NCI-H146 treated with DMSO at 0.1 percent for 48 hours (cell line): ENCODE data around the gene NAALAD2.
A peak's percentile ranks its signal among the peaks of the same experiment; 100 is the strongest.
"Not testable (repeated sequence)": the region's sequence is repeated elsewhere in the genome, so short reads cannot be mapped to it uniquely, and the experiment has no call there.

Experiments used
- DNase-seq: peaks from one replicate; lab custom pipeline; 2025; ENCODE audit not compliant: unreplicated experiment; lab: John Stamatoyannopoulos, UW

Gene NAALAD2

GRCh38 chr11:90189011-90189410, 54.5 kb downstream of the NAALAD2 start:
- DNase-seq, result no peak

GRCh38 chr11:90192869-90193582, 58.6 kb downstream of the NAALAD2 start:
- no peak for DNase-seq

GRCh38 chr11:90197377-90197776, 62.9 kb downstream of the NAALAD2 start:
- no peak for DNase-seq

GRCh38 chr11:90202342-90202741, 67.9 kb downstream of the NAALAD2 start:
- no peak for DNase-seq

DNA sequence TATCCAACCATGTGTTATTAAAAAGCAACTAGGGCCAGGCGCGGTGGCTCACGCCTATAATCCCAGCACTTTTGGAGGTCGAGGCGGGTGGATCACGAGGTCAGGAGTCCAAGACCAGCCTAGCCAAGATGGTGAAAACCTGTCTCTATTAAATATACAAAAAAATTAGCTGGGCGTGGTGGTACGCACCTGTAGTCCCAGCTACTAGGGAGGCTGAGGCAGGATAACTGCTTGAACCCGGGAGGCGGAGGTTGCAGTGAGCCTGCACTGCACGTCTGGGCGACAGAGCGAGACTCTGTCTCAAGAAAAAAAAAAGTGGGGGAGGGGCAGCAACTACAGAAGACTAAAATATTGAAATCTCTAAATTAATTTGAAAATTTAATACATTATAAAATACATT, 69.9 kb downstream of the NAALAD2 start:
- DNase-seq, result no peak

DNA sequence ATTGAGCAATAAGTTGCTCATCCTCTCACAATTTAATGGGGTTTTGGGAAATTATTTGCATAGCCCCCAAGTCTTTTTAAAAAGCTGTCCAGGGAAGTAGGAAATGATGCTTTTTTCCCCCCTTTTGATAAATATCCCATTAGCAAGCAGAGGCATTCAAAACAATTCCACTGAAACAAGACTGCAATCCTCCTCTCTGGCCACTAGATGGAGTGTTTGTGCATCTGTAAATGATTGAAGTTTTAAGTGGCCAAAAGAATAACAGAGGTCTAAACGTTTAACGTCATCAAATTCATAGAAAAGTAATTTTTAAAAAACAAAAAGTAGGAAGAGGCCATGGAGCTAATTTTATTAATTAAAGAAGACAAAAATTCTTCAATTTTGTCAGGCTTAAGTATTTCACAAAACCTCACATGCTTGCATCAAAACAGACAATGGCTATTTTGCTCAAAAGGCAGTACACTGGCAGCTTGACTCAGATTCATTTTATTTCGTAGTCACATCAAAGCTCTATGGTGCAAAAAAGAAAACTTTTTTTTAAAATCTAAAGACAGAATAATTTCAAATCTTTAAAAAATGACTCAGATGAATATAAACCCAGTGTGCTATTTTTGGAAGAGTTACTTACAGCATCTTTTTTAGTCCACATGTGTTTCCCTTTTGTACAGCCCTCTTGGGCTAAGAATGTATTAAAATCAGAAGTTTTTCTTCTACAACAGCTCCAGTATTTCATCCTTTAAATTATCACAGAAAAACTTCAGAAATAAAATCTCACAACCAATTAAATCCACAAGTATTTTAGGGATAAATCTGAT, 70.6 kb downstream of the NAALAD2 start:
- DNase-seq, result peak; percentile 33

GRCh38 chr11:90207992-90208391, 73.5 kb downstream of the NAALAD2 start:
- not testable (repeated sequence) for DNase-seq

- no peak for DNase-seq
Observed at GRCh38 chr11:90208857-90209256, 74.4 kb downstream of the NAALAD2 start.

- DNase-seq, result no peak
Observed at GRCh38 chr11:90213322-90213721, 78.9 kb downstream of the NAALAD2 start.

DNA sequence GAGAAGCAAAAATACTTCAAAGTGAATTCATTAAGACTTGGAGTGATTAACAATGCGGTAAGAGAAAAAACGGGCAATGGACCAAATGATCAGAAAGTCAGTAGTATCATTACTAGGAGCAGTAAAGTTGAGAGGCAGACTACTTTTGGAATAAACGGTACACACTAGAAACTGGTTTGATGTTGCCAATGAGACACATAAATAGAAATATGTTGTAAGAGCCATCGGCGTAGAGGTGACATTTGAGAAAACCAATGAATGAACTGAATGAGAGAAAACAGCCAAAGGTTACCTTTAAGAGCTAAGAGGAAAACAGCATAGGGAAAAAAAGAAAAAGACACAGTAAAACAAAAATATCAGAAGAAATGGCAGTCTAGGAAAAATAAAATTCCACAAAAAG, 82.1 kb downstream of the NAALAD2 start:
- DNase-seq, result no peak

- no peak for DNase-seq
Observed at GRCh38 chr11:90218606-90219005, 84.1 kb downstream of the NAALAD2 start.

- DNase-seq, result no peak
Observed at GRCh38 chr11:90219438-90219837, 85.0 kb downstream of the NAALAD2 start.

- DNase-seq, result no peak
Observed at GRCh38 chr11:90220391-90220790, 85.9 kb downstream of the NAALAD2 start.

DNA sequence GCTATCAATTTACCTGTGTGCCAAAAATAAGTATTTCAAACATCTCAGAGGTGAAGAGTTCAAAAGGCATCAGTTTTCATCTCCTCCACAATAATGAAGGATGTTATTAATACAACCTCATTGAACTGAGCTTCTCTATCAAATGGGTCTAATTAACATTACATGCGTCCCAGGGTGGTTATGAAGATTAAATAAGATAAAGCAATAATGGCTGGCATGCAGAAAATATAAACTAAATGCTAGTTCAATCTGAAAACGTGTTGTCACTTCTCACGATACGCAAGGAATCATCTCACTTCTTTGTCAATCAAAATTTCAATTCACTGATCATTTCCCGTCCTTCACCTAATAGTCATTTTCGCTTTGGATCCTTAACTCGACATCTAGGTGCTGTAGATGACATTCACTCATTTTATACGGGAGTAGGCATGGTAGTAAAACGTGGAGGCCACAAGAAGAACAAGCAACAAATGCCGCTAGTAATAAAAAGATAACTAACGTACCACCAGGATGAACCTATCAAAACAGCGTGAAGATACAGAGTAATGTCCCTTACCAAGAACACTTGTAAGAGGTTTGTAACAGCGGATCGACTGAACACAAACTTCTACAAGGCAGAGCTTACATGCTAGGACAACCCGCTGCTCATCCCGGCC, 87.5 kb downstream of the NAALAD2 start:
- DNase-seq, result peak; percentile 44

DNA sequence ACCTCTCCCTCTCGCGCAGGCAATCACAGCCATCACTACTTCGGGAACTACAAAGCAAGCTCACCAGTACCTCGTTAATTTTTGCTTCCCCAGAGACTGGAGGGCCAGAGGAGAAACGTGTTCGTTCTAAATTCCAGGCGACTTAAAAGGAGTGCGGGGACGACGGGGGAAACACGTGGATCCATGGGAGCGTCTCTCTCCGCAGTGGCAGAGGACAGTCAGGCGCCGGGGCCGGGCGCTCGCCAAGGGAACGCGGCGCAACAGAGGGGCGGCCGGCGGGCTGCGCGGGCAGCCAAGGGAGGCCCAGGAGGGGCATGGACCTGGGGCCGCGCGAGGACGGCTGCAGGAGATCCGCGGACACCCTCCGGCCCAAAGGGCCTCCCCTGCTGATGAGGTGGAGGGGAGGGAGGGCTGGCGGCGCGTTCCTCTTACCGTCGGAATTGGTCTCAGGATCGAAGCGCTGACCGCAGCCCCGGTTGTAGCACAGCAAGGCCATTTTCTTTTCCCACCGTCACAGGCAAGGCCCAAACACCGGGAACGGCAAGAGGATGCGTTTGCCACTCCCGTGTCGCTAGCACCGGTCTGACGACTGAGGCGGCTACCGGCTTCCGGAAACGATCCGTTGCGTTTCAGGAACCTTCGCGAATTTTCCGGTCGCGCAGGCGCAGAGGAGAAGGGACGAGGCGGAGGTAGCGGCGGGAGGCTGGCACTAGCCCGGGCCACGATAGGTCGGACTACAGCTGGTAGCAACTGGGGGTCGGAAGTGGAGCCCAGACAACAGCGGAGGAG, 88.2 kb downstream of the NAALAD2 start, which contains the start of gene CHORDC1:
Gene CHORDC1 (minus strand): TSS at position 591 of the 789 bp plus-strand sequence. CDS start 95 bp downstream, at position 496.
- peak; percentile 69 for DNase-seq

DNA sequence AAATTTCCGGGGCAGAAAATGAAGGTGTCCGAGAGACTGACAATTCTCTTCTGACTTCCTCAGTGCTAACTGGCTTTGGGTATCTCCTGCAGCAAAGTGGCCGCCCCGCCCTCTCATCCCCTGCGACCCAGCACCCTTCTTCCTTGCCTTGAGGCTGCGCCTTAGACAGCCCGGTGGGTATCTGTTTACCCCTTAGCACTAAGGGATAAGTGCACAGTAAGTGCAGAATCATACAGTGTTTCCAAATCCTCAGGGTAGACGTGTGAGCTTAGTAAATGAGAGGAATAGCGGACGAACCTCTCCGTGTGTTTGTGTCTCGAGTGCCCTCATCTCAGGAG, 88.8 kb downstream of the NAALAD2 start:
- no peak for DNase-seq

DNA sequence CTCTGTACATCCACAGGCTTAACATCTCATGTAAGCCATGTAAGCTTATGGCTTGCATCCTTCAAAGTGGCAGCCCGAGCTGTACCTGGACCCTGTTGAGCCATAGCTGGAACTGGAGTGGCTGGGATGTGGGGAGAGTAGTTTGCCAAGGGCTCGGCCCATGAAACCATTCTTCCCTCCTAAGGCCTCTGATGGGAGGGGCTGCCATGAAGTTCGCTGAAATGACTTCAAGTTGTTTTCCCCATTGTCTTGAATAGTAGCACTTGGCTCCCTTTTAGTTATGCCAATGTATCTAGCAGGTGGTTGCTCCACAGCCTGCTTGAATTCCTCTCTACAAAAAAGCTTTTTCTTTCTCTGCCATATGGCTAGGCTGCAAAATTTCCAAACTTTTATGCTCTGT, 93.6 kb downstream of the NAALAD2 start:
- DNase-seq, result no peak

- no peak for DNase-seq
Observed at GRCh38 chr11:90229791-90230190, 95.3 kb downstream of the NAALAD2 start.

GRCh38 chr11:90234977-90235376, 100.5 kb downstream of the NAALAD2 start:
- DNase-seq, result no peak

DNA sequence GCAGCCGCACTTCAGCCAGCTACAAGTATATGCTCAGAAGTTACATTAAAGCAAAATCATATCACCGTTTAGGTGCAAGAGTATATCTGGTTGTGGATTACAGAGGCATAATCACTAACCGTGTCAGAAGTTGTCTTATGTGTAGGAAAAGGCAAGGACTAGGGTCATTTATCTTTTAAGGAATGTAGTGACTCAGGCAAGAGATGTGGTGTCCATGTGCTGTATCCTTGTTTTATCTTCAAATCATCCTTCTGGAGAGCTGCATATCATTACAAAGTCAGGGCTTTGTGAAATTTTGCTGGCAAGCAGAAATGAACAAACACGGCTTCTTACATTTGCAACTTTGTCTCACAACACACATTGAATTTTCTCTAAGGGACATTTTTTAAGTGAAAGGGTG, 101.1 kb downstream of the NAALAD2 start:
- no peak for DNase-seq

GRCh38 chr11:90237004-90237403, 102.5 kb downstream of the NAALAD2 start:
- no peak for DNase-seq
